ENCODE measurements around the gene FBP2.

FBP2 gene

GRCh38 chr9:94625835-94626234 lies 32.2 kb upstream of the FBP2 start:
- no peaks in the 10 kb centered on the region for H3K9me3 ChIP-seq (ENCODE audit: control insufficient read depth, insufficient read depth, low read length)
- H3K4me3 ChIP-seq (ENCODE audit: low read depth, low read length): no peak overlapping the region
- H3K4me1 ChIP-seq (ENCODE audit: control insufficient read depth, insufficient read depth, low read length): peaks cover under 1% of the 10 kb centered on the region
- H3K36me3 ChIP-seq (ENCODE audit: control insufficient read depth, insufficient read depth, low read length): no peaks in the 10 kb centered on the region
- H3K9ac ChIP-seq (ENCODE audit: low read depth, low read length): no peak overlapping the region
- H3K27me3 ChIP-seq (ENCODE audit: control insufficient read depth, insufficient read depth, low read length): no peaks in the 10 kb centered on the region

GRCh38 chr9:94624629-94625028 lies 31.0 kb upstream of the FBP2 start:
- no peaks in the 10 kb centered on the region for H3K27me3 ChIP-seq (ENCODE audit: control insufficient read depth, insufficient read depth, low read length)
- no peaks in the 10 kb centered on the region for H3K4me1 ChIP-seq (ENCODE audit: control insufficient read depth, insufficient read depth, low read length)
- H3K4me3 ChIP-seq (ENCODE audit: low read depth, low read length): no peak overlapping the region
- H3K36me3 ChIP-seq (ENCODE audit: control insufficient read depth, insufficient read depth, low read length): no peaks in the 10 kb centered on the region
- no peaks in the 10 kb centered on the region for H3K9me3 ChIP-seq (ENCODE audit: control insufficient read depth, insufficient read depth, low read length)
- H3K9ac ChIP-seq (ENCODE audit: low read depth, low read length): no peak overlapping the region

GRCh38 chr9:94623253-94623652 lies 29.6 kb upstream of the FBP2 start:
- Histone ChIP-seq H3K36me3 (ENCODE audit: control insufficient read depth, insufficient read depth, low read length) (no peaks in the 10 kb centered on the region), H3K9me3 (ENCODE audit: control insufficient read depth, insufficient read depth, low read length) (no peaks in the 10 kb centered on the region), H3K27me3 (ENCODE audit: control insufficient read depth, insufficient read depth, low read length) (no peaks in the 10 kb centered on the region), H3K4me1 (ENCODE audit: control insufficient read depth, insufficient read depth, low read length) (no peaks in the 10 kb centered on the region), H3K4me3 (ENCODE audit: low read depth, low read length) (no peak overlapping the region), H3K9ac (ENCODE audit: low read depth, low read length) (no peak overlapping the region)

GRCh38 chr9:94622087-94622800 lies 28.6 kb upstream of the FBP2 start:
- Histone ChIP-seq H3K27me3 (ENCODE audit: control insufficient read depth, insufficient read depth, low read length) (no peaks in the 10 kb centered on the region), H3K4me1 (ENCODE audit: control insufficient read depth, insufficient read depth, low read length) (no peaks in the 10 kb centered on the region), H3K36me3 (ENCODE audit: control insufficient read depth, insufficient read depth, low read length) (no peaks in the 10 kb centered on the region), H3K9me3 (ENCODE audit: control insufficient read depth, insufficient read depth, low read length) (no peaks in the 10 kb centered on the region), H3K4me3 (ENCODE audit: low read depth, low read length) (no peak overlapping the region), H3K9ac (ENCODE audit: low read depth, low read length) (peak overlapping the region; percentile 12)

GRCh38 chr9:94619026-94619425 lies 25.4 kb upstream of the FBP2 start:
- Histone ChIP-seq H3K27me3 (ENCODE audit: control insufficient read depth, insufficient read depth, low read length) (no peaks in the 10 kb centered on the region), H3K9ac (ENCODE audit: low read depth, low read length) (no peak overlapping the region), H3K9me3 (ENCODE audit: control insufficient read depth, insufficient read depth, low read length) (no peaks in the 10 kb centered on the region), H3K36me3 (ENCODE audit: control insufficient read depth, insufficient read depth, low read length) (no peaks in the 10 kb centered on the region), H3K4me1 (ENCODE audit: control insufficient read depth, insufficient read depth, low read length) (no peaks in the 10 kb centered on the region), H3K4me3 (ENCODE audit: low read depth, low read length) (no peak overlapping the region)

GRCh38 chr9:94613003-94613402 lies 19.4 kb upstream of the FBP2 start:
- Histone ChIP-seq H3K9me3 (ENCODE audit: control insufficient read depth, insufficient read depth, low read length) (no peaks in the 10 kb centered on the region), H3K4me1 (ENCODE audit: control insufficient read depth, insufficient read depth, low read length) (no peaks in the 10 kb centered on the region), H3K27me3 (ENCODE audit: control insufficient read depth, insufficient read depth, low read length) (no peaks in the 10 kb centered on the region), H3K4me3 (ENCODE audit: low read depth, low read length) (no peak overlapping the region), H3K36me3 (ENCODE audit: control insufficient read depth, insufficient read depth, low read length) (no peaks in the 10 kb centered on the region), H3K9ac (ENCODE audit: low read depth, low read length) (no peak overlapping the region)

- no peaks in the 10 kb centered on the region for H3K9me3 ChIP-seq (ENCODE audit: control insufficient read depth, insufficient read depth, low read length)
- H3K27me3 ChIP-seq (ENCODE audit: control insufficient read depth, insufficient read depth, low read length): peaks cover 2% of the 10 kb centered on the region
- no peaks in the 10 kb centered on the region for H3K4me1 ChIP-seq (ENCODE audit: control insufficient read depth, insufficient read depth, low read length)
- no peak overlapping the region for H3K4me3 ChIP-seq (ENCODE audit: low read depth, low read length)
- H3K36me3 ChIP-seq (ENCODE audit: control insufficient read depth, insufficient read depth, low read length): no peaks in the 10 kb centered on the region
- H3K9ac ChIP-seq (ENCODE audit: low read depth, low read length): no peak overlapping the region
These were observed 18.4 kb upstream of the FBP2 start for GRCh38 chr9:94612071-94612470.

- H3K27me3 ChIP-seq (ENCODE audit: control insufficient read depth, insufficient read depth, low read length): peaks cover 3% of the 10 kb centered on the region
- H3K9ac ChIP-seq (ENCODE audit: low read depth, low read length): no peak overlapping the region
- H3K4me3 ChIP-seq (ENCODE audit: low read depth, low read length): no peak overlapping the region
- H3K36me3 ChIP-seq (ENCODE audit: control insufficient read depth, insufficient read depth, low read length): no peaks in the 10 kb centered on the region
- H3K9me3 ChIP-seq (ENCODE audit: control insufficient read depth, insufficient read depth, low read length): no peaks in the 10 kb centered on the region
- H3K4me1 ChIP-seq (ENCODE audit: control insufficient read depth, insufficient read depth, low read length): no peaks in the 10 kb centered on the region
These were observed 18.0 kb upstream of the FBP2 start for GRCh38 chr9:94611638-94612068.

- Histone ChIP-seq H3K9me3 (ENCODE audit: control insufficient read depth, insufficient read depth, low read length) (no peaks in the 10 kb centered on the region), H3K4me3 (ENCODE audit: low read depth, low read length) (no peak overlapping the region), H3K4me1 (ENCODE audit: control insufficient read depth, insufficient read depth, low read length) (no peaks in the 10 kb centered on the region), H3K9ac (ENCODE audit: low read depth, low read length) (no peak overlapping the region), H3K36me3 (ENCODE audit: control insufficient read depth, insufficient read depth, low read length) (no peaks in the 10 kb centered on the region), H3K27me3 (ENCODE audit: control insufficient read depth, insufficient read depth, low read length) (peaks cover 3% of the 10 kb centered on the region)
These were observed 16.6 kb upstream of the FBP2 start for GRCh38 chr9:94610181-94610606.

GRCh38 chr9:94607423-94607691 lies 13.7 kb upstream of the FBP2 start:
- Histone ChIP-seq H3K36me3 (ENCODE audit: control insufficient read depth, insufficient read depth, low read length) (no peaks in the 10 kb centered on the region), H3K9ac (ENCODE audit: low read depth, low read length) (no peak overlapping the region), H3K9me3 (ENCODE audit: control insufficient read depth, insufficient read depth, low read length) (no peaks in the 10 kb centered on the region), H3K4me3 (ENCODE audit: low read depth, low read length) (no peak overlapping the region), H3K27me3 (ENCODE audit: control insufficient read depth, insufficient read depth, low read length) (peaks cover 3% of the 10 kb centered on the region), H3K4me1 (ENCODE audit: control insufficient read depth, insufficient read depth, low read length) (peaks cover 2% of the 10 kb centered on the region)

GRCh38 chr9:94606646-94607422 lies 13.2 kb upstream of the FBP2 start:
- Histone ChIP-seq H3K4me1 (ENCODE audit: control insufficient read depth, insufficient read depth, low read length) (peaks cover 2% of the 10 kb centered on the region), H3K36me3 (ENCODE audit: control insufficient read depth, insufficient read depth, low read length) (no peaks in the 10 kb centered on the region), H3K4me3 (ENCODE audit: low read depth, low read length) (no peak overlapping the region), H3K9me3 (ENCODE audit: control insufficient read depth, insufficient read depth, low read length) (no peaks in the 10 kb centered on the region), H3K27me3 (ENCODE audit: control insufficient read depth, insufficient read depth, low read length) (peaks cover 3% of the 10 kb centered on the region), H3K9ac (ENCODE audit: low read depth, low read length) (no peak overlapping the region)
